GM21723 (cell line): ENCODE measurements around the gene CACNA2D2.

Source experiments
- ATAC-seq: cut with Tn5 transposase; IDR thresholded peaks from one replicate; pipeline ENCODE4 v1.9.1; 2021; ENCODE audit warnings: mild to moderate bottlenecking, moderate library complexity; ENCODE audit not compliant: unreplicated experiment

CACNA2D2 gene

GRCh38 chr3:50319894-50320625 is 183.4 kb downstream of the CACNA2D2 start:
- ATAC-seq: no peak

- no peak for ATAC-seq
These were observed 184.1 kb downstream of the CACNA2D2 start for GRCh38 chr3:50319181-50319893.

- ATAC-seq: no peak
These were observed 184.8 kb downstream of the CACNA2D2 start for GRCh38 chr3:50318615-50319014.

GRCh38 chr3:50318163-50318562 is 185.3 kb downstream of the CACNA2D2 start:
- no peak for ATAC-seq

- ATAC-seq: no peak
These were observed 186.1 kb downstream of the CACNA2D2 start for GRCh38 chr3:50317300-50317699.

- ATAC-seq: no peak
These were observed 186.7 kb downstream of the CACNA2D2 start for GRCh38 chr3:50316657-50317242.

GRCh38 chr3:50314816-50315215 is 188.6 kb downstream of the CACNA2D2 start:
- ATAC-seq: no peak

- no peak for ATAC-seq
These were observed 189.1 kb downstream of the CACNA2D2 start for GRCh38 chr3:50314342-50314741.
